Measurements from ENCODE around the gene GNAI2. TPM values are rescaled to one million over a fixed set of nuclear protein-coding genes. Genes with fewer than 3 reads are reported as not detected.

The GNAI2 gene
- total and polyA plus RNA-seq, 2 donors (not counting 3 experiments of a cell fraction or from before 2014, with no cell fraction given): 767 to 1,875 TPM

GRCh38 chr3:50270422-50271224, 34.6 kb downstream of the GNAI2 start:
- Histone ChIP-seq H4K20me1 (replicated peaks; ENCODE audit: control insufficient read depth, extremely low read depth, insufficient read depth, low read length) (no peaks in the 10 kb centered on the region), H2AFZ (ENCODE audit: low read depth, low read length) (no peak overlapping the region), H3K9me1 (replicated peaks; ENCODE audit: control insufficient read depth, extremely low read depth, insufficient read depth, low read length) (no peaks in the 10 kb centered on the region), H3K4me2 (ENCODE audit: insufficient read depth, low read length) (no peak overlapping the region), H3K9ac (replicated peaks; ENCODE audit: extremely low read depth, insufficient read depth, low read length) (no peak overlapping the region), H3K27ac (ENCODE audit: insufficient read depth, low read depth, low read length) (no peak overlapping the region), H3K4me1 (ENCODE audit: control insufficient read depth, extremely low read depth, insufficient read depth, low read length) (peaks cover 2% of the 10 kb centered on the region), H3K9me3 (replicated peaks; ENCODE audit: control insufficient read depth, insufficient read depth, low read length) (no peaks in the 10 kb centered on the region), H3K79me2 (ENCODE audit: control insufficient read depth, insufficient read depth, low read length) (no peaks in the 10 kb centered on the region), H3K27me3 (ENCODE audit: control insufficient read depth in 2 of 2, insufficient read depth in 2 of 2, low read length in 2 of 2) (peaks cover 12 to 14% of the 10 kb centered on the region in 2 experiments), H3K4me3 (replicated peaks in 1 of 3; ENCODE audit: insufficient read depth in 1 of 3, low read depth in 1 of 3, low read length in 3 of 3) (no peak overlapping the region), H3K36me3 (ENCODE audit: control insufficient read depth in 2 of 2, extremely low read depth in 1 of 2, insufficient read depth in 2 of 2, low read length in 2 of 2) (no peaks in the 10 kb centered on the region)
- ChIA-PET CTCF (interaction anchor here (0.6 to 4.7 kb wide), 8 partner anchors 24 to 76 kb away, joined by 3 to 53 read pairs (median 6); no protein-coding TSS in a partner anchor), POLR2A (interaction anchor here (0.6 to 1.6 kb wide), 2 partner anchors 24 to 71 kb away, joined by 3 read pairs; no protein-coding TSS in a partner anchor)
- TF ChIP-seq GATA2 (IDR thresholded peaks at IDR 0.05; ENCODE audit: insufficient read depth, insufficient read length, low read depth, low read length) (no peak), POLR2AphosphoS5 (IDR thresholded peaks at IDR 0.05; ENCODE audit: insufficient read depth, low read depth, low read length) (no peak), FOS (IDR thresholded peaks at IDR 0.05; ENCODE audit: borderline replicate concordance, insufficient read depth, low read length) (no peak), POLR2A (IDR thresholded peaks at IDR 0.05; ENCODE audit: low read depth, low read length) (no peak), JUN (IDR thresholded peaks at IDR 0.05; ENCODE audit: borderline replicate concordance, insufficient read depth, insufficient read length, low read depth) (no peak), MYC (IDR thresholded peaks at IDR 0.05; ENCODE audit: low read depth, low read length) (no peak), EZH2 (IDR thresholded peaks at IDR 0.05; ENCODE audit: borderline replicate concordance, low read depth, low read length, severe bottlenecking) (no peak)
- TF ChIP-seq, protein P1, sequence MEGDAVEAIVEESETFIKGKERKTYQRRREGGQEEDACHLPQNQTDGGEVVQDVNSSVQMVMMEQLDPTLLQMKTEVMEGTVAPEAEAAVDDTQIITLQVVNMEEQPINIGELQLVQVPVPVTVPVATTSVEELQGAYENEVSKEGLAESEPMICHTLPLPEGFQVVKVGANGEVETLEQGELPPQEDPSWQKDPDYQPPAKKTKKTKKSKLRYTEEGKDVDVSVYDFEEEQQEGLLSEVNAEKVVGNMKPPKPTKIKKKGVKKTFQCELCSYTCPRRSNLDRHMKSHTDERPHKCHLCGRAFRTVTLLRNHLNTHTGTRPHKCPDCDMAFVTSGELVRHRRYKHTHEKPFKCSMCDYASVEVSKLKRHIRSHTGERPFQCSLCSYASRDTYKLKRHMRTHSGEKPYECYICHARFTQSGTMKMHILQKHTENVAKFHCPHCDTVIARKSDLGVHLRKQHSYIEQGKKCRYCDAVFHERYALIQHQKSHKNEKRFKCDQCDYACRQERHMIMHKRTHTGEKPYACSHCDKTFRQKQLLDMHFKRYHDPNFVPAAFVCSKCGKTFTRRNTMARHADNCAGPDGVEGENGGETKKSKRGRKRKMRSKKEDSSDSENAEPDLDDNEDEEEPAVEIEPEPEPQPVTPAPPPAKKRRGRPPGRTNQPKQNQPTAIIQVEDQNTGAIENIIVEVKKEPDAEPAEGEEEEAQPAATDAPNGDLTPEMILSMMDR (IDR thresholded peaks at IDR 0.05; ENCODE audit: extremely low read depth in 1 of 2, insufficient read depth in 1 of 2, low read depth in 1 of 2, low read length in 2 of 2): no peak
- TF ChIP-seq, protein P2, sequence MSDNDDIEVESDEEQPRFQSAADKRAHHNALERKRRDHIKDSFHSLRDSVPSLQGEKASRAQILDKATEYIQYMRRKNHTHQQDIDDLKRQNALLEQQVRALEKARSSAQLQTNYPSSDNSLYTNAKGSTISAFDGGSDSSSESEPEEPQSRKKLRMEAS (IDR thresholded peaks at IDR 0.05; ENCODE audit: insufficient read depth, insufficient read length): no peak
- FAIRE-seq: no peak
- no TSS peak for BruUV-seq (replicated peaks)
- intact Hi-C loops (cut with micrococcal nuclease) (loop anchor here (2.0 kb wide), 1 partner anchor 16 kb away; no protein-coding TSS in a partner anchor), dilution Hi-C loops (cut with MboI; ENCODE audit: extremely low pct_ligation_motif_present, low sequenced_read_pairs) (no loop called here)
- DNase-seq (ENCODE audit: low read depth, low spot score): no peak

Data from endothelial cell of umbilical vein (primary cell).